B cell (primary cell): ENCODE results near the gene PIK3C2G. TPM values are rescaled to one million over a fixed set of nuclear protein-coding genes. Genes with fewer than 3 reads are reported as not detected.

Source experiments
- ATAC-seq: fragments of 200-7000 bp; cut with Tn5 transposase; one replicate; pipeline ENCODE4 v1.10.0; 2021; ENCODE audit warnings: low read depth, mild to moderate bottlenecking, moderate number of reproducible peaks, moderate library complexity
- CTCF ChIA-PET: fragments of 350-600 bp; sonication (Branson Sonifier 250); formaldehyde crosslinking; loops from one replicate; lab custom pipeline; 2021; ENCODE audit warnings: antibody characterized with exemption, inconsistent platforms; lab: Charles Lee
- POLR2A ChIA-PET: fragments of 350-600 bp; sonication (Branson Sonifier 250); formaldehyde crosslinking; loops from one replicate; lab custom pipeline; 2021; ENCODE audit warnings: antibody characterized with exemption; lab: Charles Lee
- DNase-seq: peaks from one replicate; pipeline ENCODE4 v3.0.0; 2013
- H2AFZ ChIP-seq: 2 replicates; pipeline ENCODE4 v1.6.1; 2012; ENCODE audit warnings: mild to moderate bottlenecking, low read depth, low read length; ENCODE audit not compliant: insufficient read depth, poor library complexity, severe bottlenecking
- H3K27ac ChIP-seq, 2 donors: 1 replicate in 1 of 2; 2 replicates in 1 of 2; pipeline ENCODE4 v1.5.1; 2012 to 2013; ENCODE audit warnings: low read length in 2 of 2, mild to moderate bottlenecking in 2 of 2, moderate library complexity in 1 of 2
- H3K27me3 ChIP-seq, 4 experiments: fragments of 200-600 bp in 1 of 4; sonication (generic) in 1 of 4; replicated peaks in 1 of 4; 1 replicate in 2 of 4; 2 replicates in 2 of 4; pipeline versions ENCODE4 v1.6.1 to v1.7.0; 2013 to 2016; ENCODE audit warnings: low read length in 3 of 4, mild to moderate bottlenecking in 2 of 4, mixed read lengths in 1 of 4, moderate library complexity in 1 of 4; ENCODE audit not compliant: insufficient read depth in 4 of 4, control insufficient read depth in 3 of 4; ENCODE audit errors: control extremely low read depth in 1 of 4
- H3K36me3 ChIP-seq, 2 experiments: replicated peaks in 1 of 2; 1 replicate in 1 of 2; 2 replicates in 1 of 2; pipeline versions ENCODE4 v1.6.1 to v1.7.1; 2013; ENCODE audit warnings: low read length in 1 of 2; ENCODE audit not compliant: insufficient read depth in 2 of 2, control insufficient read depth in 1 of 2; ENCODE audit errors: control extremely low read depth in 1 of 2, extremely low read depth in 1 of 2
- H3K4me1 ChIP-seq, 2 donors: fragments of 200-600 bp in 1 of 2; sonication (generic) in 1 of 2; 1 replicate in 1 of 2; 2 replicates in 1 of 2; pipeline versions ENCODE4 v1.5.1 to v1.6.1; 2013 to 2017; ENCODE audit warnings: low read length in 2 of 2; ENCODE audit not compliant: control insufficient read depth in 2 of 2, insufficient read depth in 2 of 2
- H3K4me2 ChIP-seq: replicated peaks from 2 replicates; pipeline ENCODE3; 2012; ENCODE audit warnings: mild to moderate bottlenecking, low read depth, low read length; ENCODE audit not compliant: poor library complexity, severe bottlenecking
- H3K4me3 ChIP-seq, 5 experiments: fragments of 200-600 bp in 1 of 5; sonication (generic) in 1 of 5; 1 replicate in 3 of 5; 2 replicates in 2 of 5; pipeline versions ENCODE4 v1.5.1 to v1.7.0; 2011 to 2016; ENCODE audit warnings: low read length in 4 of 5, mild to moderate bottlenecking in 4 of 5, low read depth in 2 of 5, control low read depth in 1 of 5, moderate library complexity in 1 of 5; ENCODE audit not compliant: insufficient read depth in 1 of 5; ENCODE audit errors: control extremely low read depth in 1 of 5, extremely low read depth in 1 of 5
- H3K79me2 ChIP-seq: fragments of 200-600 bp; sonication (generic); one replicate; pipeline ENCODE4 v1.6.0; 2016; ENCODE audit warnings: low read length; ENCODE audit not compliant: control insufficient read depth, insufficient read depth
- H3K9ac ChIP-seq: fragments of 200-600 bp; sonication (generic); 2 replicates; pipeline ENCODE4 v1.6.1; 2017; ENCODE audit warnings: mild to moderate bottlenecking, low read length, moderate library complexity
- H3K9me3 ChIP-seq, 3 donors: one replicate each; pipeline versions ENCODE4 v1.6.1 to v1.7.1; 2013; ENCODE audit warnings: low read length in 2 of 3; ENCODE audit not compliant: control insufficient read depth in 2 of 3, insufficient read depth in 1 of 3; ENCODE audit errors: control extremely low read depth in 1 of 3
- H4K20me1 ChIP-seq: 2 replicates; pipeline ENCODE4 v1.6.0; 2012; ENCODE audit warnings: mild to moderate bottlenecking, low read length; ENCODE audit not compliant: insufficient read depth, control insufficient read depth, poor library complexity, severe bottlenecking
- H3K27ac Mint-ChIP-seq: one replicate; pipeline ENCODE4 v1.8.0; 2021; ENCODE audit warnings: mixed read lengths
- H3K27me3 Mint-ChIP-seq: one replicate; pipeline ENCODE4 v1.8.0; 2021; ENCODE audit warnings: mixed read lengths
- H3K4me1 Mint-ChIP-seq: one replicate; pipeline ENCODE4 v1.8.0; 2021; ENCODE audit warnings: mixed read lengths
- H3K4me3 Mint-ChIP-seq: one replicate; pipeline ENCODE4 v1.8.0; 2021; ENCODE audit warnings: mixed read lengths
- H3K9me3 Mint-ChIP-seq: one replicate; pipeline ENCODE4 v1.8.0; 2022; ENCODE audit warnings: mixed read lengths; ENCODE audit not compliant: insufficient read depth
- CTCF ChIP-seq: fragments of 200-600 bp; IDR thresholded peaks from one replicate; pipeline ENCODE4 v1.8.0; 2022; ENCODE audit warnings: antibody characterized with exemption, mild to moderate bottlenecking
- EZH2 ChIP-seq: IDR thresholded peaks from 2 replicates; pipeline ENCODE4 v1.6.1; 2012; ENCODE audit warnings: borderline replicate concordance, low read depth, mild to moderate bottlenecking, moderate library complexity, low read length; ENCODE audit not compliant: insufficient read depth, poor library complexity, severe bottlenecking
- WGBS: methylation state at CpG from one replicate; pipeline ENCODE4 v1.1.5; 2013; ENCODE audit warnings: missing lambda C conversion rate; ENCODE audit not compliant: insufficient coverage; 5-methylcytosine and 5-hydroxymethylcytosine counted together
- intact Hi-C: fragments of 100-400 bp; cut with micrococcal nuclease; formaldehyde crosslinking; loops from one replicate; pipeline ENCODE4 v1.10.0; 2022
- polyA plus RNA-seq: library from polyadenylated mRNA; depleted of rRNA; stranded (reverse); fragments of >200 nt; gene quantifications from 2 replicates; pipeline ENCODE4 v1.2.3, GENCODE V29; 2012
- total RNA-seq, 2 donors: library from RNA; stranded (reverse); fragments of 120-200 nt in 1 of 2; gene quantifications; 1 replicate in 1 of 2; 2 replicates in 1 of 2; pipeline versions ENCODE4 v1.2.3 to v1.2.4, GENCODE V29; 2013 to 2022

PIK3C2G gene
- total and polyA plus RNA-seq, 2 donors (not counting 1 experiment from before 2014, with no cell fraction given), result not detected

GRCh38 chr12:18457362-18457761 is 196.0 kb downstream of the PIK3C2G start:
- Histone ChIP-seq H2AFZ (no peak overlapping the region), H3K36me3 (no peaks in the 10 kb centered on the region), H4K20me1 (no peaks in the 10 kb centered on the region), H3K79me2 (no peaks in the 10 kb centered on the region), H3K27me3 (no peaks in the 10 kb centered on the region), H3K9ac (no peak overlapping the region), H3K4me1 (no peaks in the 10 kb centered on the region), H3K9me3 (no peaks in the 10 kb centered on the region), H3K4me3 (no peak overlapping the region), H3K4me2 (no peak overlapping the region), H3K27ac (no peak overlapping the region)
- no peak overlapping the region for H3K4me3 Mint-ChIP-seq
- TF ChIP-seq EZH2 (no peak), CTCF (no peak)
- no peak for DNase-seq
- H3K27ac Mint-ChIP-seq, result no peak overlapping the region
- peaks cover 4% of the 10 kb centered on the region for H3K9me3 Mint-ChIP-seq
- ChIA-PET CTCF (no interaction called here), POLR2A (no interaction called here)
- no CpG with 5 or more reads among the region's 1 CpG for WGBS
- intact Hi-C loops, result no loop called here
- no peaks in the 10 kb centered on the region for H3K4me1 Mint-ChIP-seq
- no peaks in the 10 kb centered on the region for H3K27me3 Mint-ChIP-seq
- no peak for ATAC-seq

DNA sequence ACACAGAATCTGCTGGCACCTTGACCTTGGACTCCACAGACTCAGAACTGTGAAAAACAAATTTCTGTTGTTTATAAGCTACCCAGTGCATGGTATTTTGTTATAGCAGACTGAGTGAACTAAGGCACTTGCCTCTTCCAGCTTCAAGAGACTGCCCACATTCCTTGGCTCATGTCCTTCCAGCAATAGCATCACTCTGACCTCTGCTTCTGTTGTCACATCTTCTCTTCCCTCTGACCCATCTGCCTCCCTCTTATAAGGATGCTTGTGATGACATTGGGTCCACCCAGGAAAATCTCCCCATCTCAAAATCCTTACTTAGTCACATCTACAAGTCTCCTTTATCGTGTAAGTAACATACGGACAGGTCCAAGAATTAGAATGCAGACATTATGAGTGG is 200.4 kb downstream of the PIK3C2G start:
- Histone ChIP-seq H3K27me3 (no peaks in the 10 kb centered on the region), H4K20me1 (no peaks in the 10 kb centered on the region), H3K9me3 (no peaks in the 10 kb centered on the region), H3K36me3 (no peaks in the 10 kb centered on the region), H2AFZ (no peak overlapping the region), H3K4me1 (no peaks in the 10 kb centered on the region), H3K79me2 (no peaks in the 10 kb centered on the region), H3K9ac (no peak overlapping the region), H3K4me2 (no peak overlapping the region), H3K4me3 (no peak overlapping the region), H3K27ac (no peak overlapping the region)
- POLR2A ChIA-PET, result no interaction called here
- no peak overlapping the region for H3K27ac Mint-ChIP-seq
- WGBS, result no CpG with 5 or more reads among the region's 2 CpGs
- DNase-seq (no peak), ATAC-seq (no peak)
- CTCF ChIA-PET, result no interaction called here
- peaks cover 4% of the 10 kb centered on the region for H3K9me3 Mint-ChIP-seq
- H3K4me3 Mint-ChIP-seq, result no peak overlapping the region
- no peak for TF ChIP-seq EZH2
- no peak for TF ChIP-seq CTCF
- H3K4me1 Mint-ChIP-seq, result no peaks in the 10 kb centered on the region
- intact Hi-C loops, result no loop called here
- H3K27me3 Mint-ChIP-seq, result no peaks in the 10 kb centered on the region
